CD14-positive monocyte (primary cell): ENCODE measurements around the gene OR2B2. TPM values are rescaled to one million over a fixed set of nuclear protein-coding genes. Genes with fewer than 3 reads are reported as not detected.
"Not testable (repeated sequence)": the region's sequence is repeated elsewhere in the genome, so short reads cannot be mapped to it uniquely, and the experiment has no call there.

Experiments
- DNase-seq, 3 donors: peaks; one replicate each; pipeline ENCODE4 v3.0.0-alpha.2; 2011 to 2022
- H2AFZ ChIP-seq: 2 replicates; pipeline ENCODE4 v1.6.0; 2012; ENCODE audit warnings: mild to moderate bottlenecking, low read depth, low read length, inconsistent platforms; ENCODE audit not compliant: insufficient read depth, poor library complexity, severe bottlenecking
- H3K27ac ChIP-seq, 2 donors: 1 replicate in 1 of 2; 2 replicates in 1 of 2; pipeline ENCODE4 v1.5.1; 2012 to 2013; ENCODE audit warnings: low read length in 2 of 2, control low read depth in 1 of 2, inconsistent platforms in 1 of 2, low read depth in 1 of 2, mild to moderate bottlenecking in 1 of 2
- H3K27me3 ChIP-seq, 2 donors: one replicate each; pipeline versions ENCODE4 v1.6.0 to v1.6.1; 2011 to 2013; ENCODE audit warnings: low read length in 2 of 2; ENCODE audit not compliant: control insufficient read depth in 2 of 2, insufficient read depth in 2 of 2
- H3K36me3 ChIP-seq, 2 donors: replicated peaks in 1 of 2; 1 replicate in 1 of 2; 2 replicates in 1 of 2; pipeline versions ENCODE4 v1.5.1 to v1.6.1; 2012 to 2013; ENCODE audit warnings: low read length in 2 of 2, control low read depth in 1 of 2, inconsistent platforms in 1 of 2, mild to moderate bottlenecking in 1 of 2; ENCODE audit not compliant: insufficient read depth in 2 of 2, control insufficient read depth in 1 of 2
- H3K4me1 ChIP-seq, 2 donors: 1 replicate in 1 of 2; 2 replicates in 1 of 2; pipeline versions ENCODE4 v1.5.1 to v1.6.1; 2012 to 2013; ENCODE audit warnings: low read length in 2 of 2, control low read depth in 1 of 2, inconsistent platforms in 1 of 2, mild to moderate bottlenecking in 1 of 2, moderate library complexity in 1 of 2; ENCODE audit not compliant: insufficient read depth in 2 of 2, control insufficient read depth in 1 of 2
- H3K4me2 ChIP-seq: replicated peaks from 2 replicates; pipeline ENCODE3; 2012; ENCODE audit warnings: low read length, moderate library complexity, mild to moderate bottlenecking; ENCODE audit not compliant: poor library complexity, severe bottlenecking; ENCODE audit errors: extremely low read depth
- H3K4me3 ChIP-seq, 3 experiments: fragments of 200-600 bp in 1 of 3; sonication (generic) in 1 of 3; replicated peaks in 1 of 3; 1 replicate in 2 of 3; 2 replicates in 1 of 3; pipeline ENCODE4 v1.5.1; 2011 to 2013; ENCODE audit warnings: low read length in 3 of 3, mild to moderate bottlenecking in 3 of 3, control low read depth in 2 of 3, low read depth in 2 of 3, inconsistent platforms in 1 of 3, moderate library complexity in 1 of 3
- H3K79me2 ChIP-seq: 2 replicates; pipeline ENCODE4 v1.6.0; 2012; ENCODE audit warnings: mild to moderate bottlenecking, control low read depth, inconsistent platforms, low read length, moderate library complexity; ENCODE audit not compliant: insufficient read depth
- H3K9ac ChIP-seq: 2 replicates; pipeline ENCODE4 v1.6.0; 2017; ENCODE audit warnings: low read length, mild to moderate bottlenecking; ENCODE audit not compliant: insufficient read depth, poor library complexity, severe bottlenecking
- H3K9me3 ChIP-seq, 2 donors: replicated peaks in 1 of 2; 1 replicate in 1 of 2; 2 replicates in 1 of 2; pipeline versions ENCODE4 v1.5.1 to v1.6.1; 2012 to 2013; ENCODE audit warnings: low read length in 2 of 2, control low read depth in 1 of 2; ENCODE audit not compliant: control insufficient read depth in 1 of 2, insufficient read depth in 1 of 2
- H4K20me1 ChIP-seq: 2 replicates; pipeline ENCODE4 v1.6.0; 2012; ENCODE audit warnings: mild to moderate bottlenecking, low read length, control low read depth, moderate library complexity; ENCODE audit not compliant: insufficient read depth
- H3K27ac Mint-ChIP-seq, 7 donors: one replicate each; pipeline ENCODE4 v1.8.0; 2020; ENCODE audit warnings: mild to moderate bottlenecking in 7 of 7, mixed read lengths in 7 of 7, moderate library complexity in 6 of 7, inconsistent platforms in 2 of 7
- H3K27me3 Mint-ChIP-seq, 3 donors: one replicate each; pipeline ENCODE4 v1.8.0; 2021 to 2022; ENCODE audit warnings: low read depth in 3 of 3, mild to moderate bottlenecking in 3 of 3, mixed read lengths in 3 of 3, moderate library complexity in 3 of 3, inconsistent platforms in 1 of 3
- H3K36me3 Mint-ChIP-seq, 2 donors: one replicate each; pipeline ENCODE4 v1.8.0; 2020; ENCODE audit warnings: mixed read lengths in 2 of 2, inconsistent platforms in 1 of 2, mild to moderate bottlenecking in 1 of 2
- H3K4me1 Mint-ChIP-seq: one replicate; pipeline ENCODE4 v1.8.0; 2020; ENCODE audit warnings: mild to moderate bottlenecking, mixed read lengths
- H3K4me3 Mint-ChIP-seq, 2 donors: one replicate each; pipeline ENCODE4 v1.8.0; 2020; ENCODE audit warnings: mild to moderate bottlenecking in 2 of 2, mixed read lengths in 2 of 2, moderate library complexity in 1 of 2
- H3K9me3 Mint-ChIP-seq, 7 donors: one replicate each; pipeline ENCODE4 v1.8.0; 2020 to 2022; ENCODE audit warnings: mixed read lengths in 7 of 7, mild to moderate bottlenecking in 6 of 7, moderate library complexity in 6 of 7, inconsistent platforms in 2 of 7
- CTCF ChIP-seq: fragments of 200-600 bp; IDR thresholded peaks from one replicate; pipeline ENCODE4 v1.8.0; 2022; ENCODE audit warnings: antibody characterized with exemption, mild to moderate bottlenecking
- WGBS: methylation state at CpG from one replicate; pipeline ENCODE4 v1.1.5; 2013; ENCODE audit warnings: missing lambda C conversion rate; ENCODE audit not compliant: insufficient coverage; 5-methylcytosine and 5-hydroxymethylcytosine counted together
- intact Hi-C, 2 donors: fragments of 100-400 bp; cut with micrococcal nuclease; formaldehyde crosslinking; loops; one replicate each; pipeline versions ENCODE4 v1.15.0 to v1.15.1; 2023
- polyA plus RNA-seq, 3 donors: library from polyadenylated mRNA; depleted of rRNA in 1 of 3; unstranded in 2 of 3; stranded (reverse) in 1 of 3; fragments of 300-500 nt in 2 of 3; fragments of >200 nt in 1 of 3; fragmentation: Illumina TruSeq in 2 of 3; gene quantifications; 1 replicate in 2 of 3; 2 replicates in 1 of 3; pipeline ENCODE4 v1.2.3, GENCODE V29; 2012 to 2021

The OR2B2 gene
- polyA plus RNA-seq, 3 donors = not detected

DNA sequence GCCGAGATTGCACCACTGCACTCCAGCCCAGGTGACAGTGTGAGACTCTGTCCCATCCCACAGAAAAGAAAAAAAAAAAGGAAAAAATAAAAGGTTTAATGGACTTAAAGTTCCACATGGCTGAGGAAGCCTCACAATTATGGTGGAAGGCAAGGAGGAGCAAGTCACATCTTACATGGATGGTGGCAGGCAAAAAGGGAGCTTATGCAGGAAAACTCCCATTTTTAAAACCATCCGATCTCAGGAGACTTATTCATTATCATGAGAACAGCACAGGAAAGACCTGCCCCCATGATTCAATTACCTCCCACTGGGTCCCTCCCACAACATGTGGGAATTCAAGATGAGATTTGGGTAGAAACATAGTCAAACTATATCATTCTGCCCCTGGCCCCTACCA is 15.8 kb upstream of the OR2B2 start:
- H3K27me3 Mint-ChIP-seq, H3K4me2 ChIP-seq, H3K4me1 ChIP-seq, DNase-seq, intact Hi-C loops, H3K4me1 Mint-ChIP-seq, H2AFZ ChIP-seq, H3K4me3 Mint-ChIP-seq, H3K36me3 ChIP-seq, H3K27ac Mint-ChIP-seq, H3K27me3 ChIP-seq, H4K20me1 ChIP-seq, H3K9me3 ChIP-seq, H3K27ac ChIP-seq, H3K36me3 Mint-ChIP-seq, H3K4me3 ChIP-seq, H3K9ac ChIP-seq, H3K79me2 ChIP-seq: not testable (repeated sequence)
- peaks cover 3 to 16% (median 6%) of the 10 kb centered on the region in 7 donors for H3K9me3 Mint-ChIP-seq
- WGBS = no CpG with 5 or more reads among the region's 2 CpGs

GRCh38 chr6:27924179-27924578 is 12.0 kb upstream of the OR2B2 start:
- intact Hi-C loops = no loop called here
- no peak for TF ChIP-seq CTCF
- H4K20me1 ChIP-seq = no peaks in the 10 kb centered on the region
- H3K79me2 ChIP-seq = no peaks in the 10 kb centered on the region
- peaks cover 0 to 2% of the 10 kb centered on the region in 2 donors for H3K27me3 ChIP-seq
- Mint-ChIP-seq H3K4me1 (no peaks in the 10 kb centered on the region), H3K4me3 (no peak overlapping the region), H3K27me3 (peaks cover 2 to 7% (median 3%) of the 10 kb centered on the region in 3 donors), H3K9me3 (peaks cover 0 to 10% (median 2%) of the 10 kb centered on the region in 7 donors), H3K27ac (no peak overlapping the region), H3K36me3 (no peaks in the 10 kb centered on the region)
- no peak overlapping the region for H3K4me3 ChIP-seq
- no CpG with 5 or more reads among the region's 6 CpGs for WGBS
- H3K36me3 ChIP-seq = no peaks in the 10 kb centered on the region
- no peak overlapping the region for H2AFZ ChIP-seq
- H3K4me1 ChIP-seq = no peaks in the 10 kb centered on the region
- H3K27ac ChIP-seq = no peak overlapping the region
- H3K9ac ChIP-seq = no peak overlapping the region
- H3K4me2 ChIP-seq = no peak overlapping the region
- H3K9me3 ChIP-seq = peaks cover 0 to 6% of the 10 kb centered on the region in 2 donors
- DNase-seq = no peak
